ENCODE data around the gene FLT3. TPM values are rescaled to one million over a fixed set of nuclear protein-coding genes. Genes with fewer than 3 reads are reported as not detected.
A peak's percentile ranks its signal among the peaks of the same experiment; 100 is the strongest.

FLT3 gene
- total and polyA plus RNA-seq, 2 of the 13 experiments (the other 11 are each of a cell fraction or from before 2014, with no cell fraction given): not detected

DNA sequence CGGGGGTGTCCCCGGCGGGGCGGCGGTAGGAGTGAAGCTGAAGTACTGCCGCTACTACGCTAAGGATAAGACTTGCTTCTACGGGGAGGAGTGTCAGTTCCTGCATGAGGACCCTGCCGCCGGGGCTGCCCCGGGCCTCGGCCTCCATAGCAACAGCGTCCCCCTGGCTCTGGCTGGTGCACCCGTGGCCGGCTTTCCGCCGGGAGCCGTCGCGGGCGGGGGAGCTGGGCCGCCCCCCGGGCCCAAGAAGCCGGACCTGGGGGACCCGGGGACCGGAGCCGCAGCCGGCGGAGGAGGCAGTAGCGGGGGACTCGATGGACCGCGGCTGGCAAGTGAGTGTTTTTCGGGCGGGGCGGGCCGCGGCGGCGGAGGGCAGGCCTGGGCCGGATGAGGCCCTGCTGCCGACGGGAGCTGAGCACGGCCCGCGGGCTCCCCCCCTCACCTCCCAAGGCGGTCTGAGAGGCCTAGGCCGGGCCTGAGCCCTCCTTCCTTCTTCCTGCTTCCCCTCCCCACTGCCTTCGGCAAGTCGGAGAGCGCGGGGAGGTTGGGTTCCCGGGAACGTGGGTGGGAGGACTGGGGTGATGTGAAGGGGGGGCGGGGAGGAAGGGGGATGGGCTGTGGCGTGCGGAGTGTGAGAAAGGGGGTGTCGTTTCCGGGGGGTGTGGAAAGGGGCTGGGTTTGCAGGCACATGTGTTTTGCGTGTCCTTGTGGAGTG is 38.5 kb upstream of the FLT3 start (continued):
- TF ChIP-seq, protein P1, sequence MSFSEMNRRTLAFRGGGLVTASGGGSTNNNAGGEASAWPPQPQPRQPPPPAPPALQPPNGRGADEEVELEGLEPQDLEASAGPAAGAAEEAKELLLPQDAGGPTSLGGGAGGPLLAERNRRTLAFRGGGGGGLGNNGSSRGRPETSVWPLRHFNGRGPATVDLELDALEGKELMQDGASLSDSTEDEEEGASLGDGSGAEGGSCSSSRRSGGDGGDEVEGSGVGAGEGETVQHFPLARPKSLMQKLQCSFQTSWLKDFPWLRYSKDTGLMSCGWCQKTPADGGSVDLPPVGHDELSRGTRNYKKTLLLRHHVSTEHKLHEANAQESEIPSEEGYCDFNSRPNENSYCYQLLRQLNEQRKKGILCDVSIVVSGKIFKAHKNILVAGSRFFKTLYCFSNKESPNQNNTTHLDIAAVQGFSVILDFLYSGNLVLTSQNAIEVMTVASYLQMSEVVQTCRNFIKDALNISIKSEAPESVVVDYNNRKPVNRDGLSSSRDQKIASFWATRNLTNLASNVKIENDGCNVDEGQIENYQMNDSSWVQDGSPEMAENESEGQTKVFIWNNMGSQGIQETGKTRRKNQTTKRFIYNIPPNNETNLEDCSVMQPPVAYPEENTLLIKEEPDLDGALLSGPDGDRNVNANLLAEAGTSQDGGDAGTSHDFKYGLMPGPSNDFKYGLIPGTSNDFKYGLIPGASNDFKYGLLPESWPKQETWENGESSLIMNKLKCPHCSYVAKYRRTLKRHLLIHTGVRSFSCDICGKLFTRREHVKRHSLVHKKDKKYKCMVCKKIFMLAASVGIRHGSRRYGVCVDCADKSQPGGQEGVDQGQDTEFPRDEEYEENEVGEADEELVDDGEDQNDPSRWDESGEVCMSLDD (CRISPR knock-in tag; IDR thresholded peaks at IDR 0.05; ENCODE audit: borderline replicate concordance): no peak
- TF ChIP-seq, protein P2, sequence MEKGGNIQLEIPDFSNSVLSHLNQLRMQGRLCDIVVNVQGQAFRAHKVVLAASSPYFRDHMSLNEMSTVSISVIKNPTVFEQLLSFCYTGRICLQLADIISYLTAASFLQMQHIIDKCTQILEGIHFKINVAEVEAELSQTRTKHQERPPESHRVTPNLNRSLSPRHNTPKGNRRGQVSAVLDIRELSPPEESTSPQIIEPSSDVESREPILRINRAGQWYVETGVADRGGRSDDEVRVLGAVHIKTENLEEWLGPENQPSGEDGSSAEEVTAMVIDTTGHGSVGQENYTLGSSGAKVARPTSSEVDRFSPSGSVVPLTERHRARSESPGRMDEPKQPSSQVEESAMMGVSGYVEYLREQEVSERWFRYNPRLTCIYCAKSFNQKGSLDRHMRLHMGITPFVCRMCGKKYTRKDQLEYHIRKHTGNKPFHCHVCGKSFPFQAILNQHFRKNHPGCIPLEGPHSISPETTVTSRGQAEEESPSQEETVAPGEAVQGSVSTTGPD (CRISPR knock-in tag; IDR thresholded peaks at IDR 0.05): no peak
- TF ChIP-seq ZNF138 (CRISPR knock-in tag; IDR thresholded peaks at IDR 0.05; ENCODE audit: low read depth) (no peak), PRPF4 (IDR thresholded peaks at IDR 0.05; ENCODE audit: low read depth, low read length, poor library complexity, severe bottlenecking) (peak; percentile 84), ZNF569 (CRISPR knock-in tag; IDR thresholded peaks at IDR 0.05; ENCODE audit: borderline replicate concordance) (no peak), SP5 (CRISPR knock-in tag; IDR thresholded peaks at IDR 0.05; ENCODE audit: borderline replicate concordance, low read depth) (no peak), CHD4 (IDR thresholded peaks at IDR 0.05; ENCODE audit: borderline replicate concordance, low read length) (no peak), ZNF816 (CRISPR knock-in tag; IDR thresholded peaks at IDR 0.05; ENCODE audit: borderline replicate concordance) (no peak), MEF2D (CRISPR knock-in tag; IDR thresholded peaks at IDR 0.05) (no peak), MAFK (conservative IDR thresholded peaks at IDR 0.05 in 1 of 2, IDR thresholded peaks at IDR 0.05 in 1 of 2; ENCODE audit: low read length in 2 of 2) (no peak), TCF7L2 (IDR thresholded peaks at IDR 0.05; ENCODE audit: low read depth, low read length) (no peak), ZNF572 (CRISPR knock-in tag; IDR thresholded peaks at IDR 0.05) (no peak), FOXO1 (CRISPR knock-in tag; IDR thresholded peaks at IDR 0.05) (no peak), TBX3 (IDR thresholded peaks at IDR 0.05; ENCODE audit: borderline replicate concordance) (no peak), PHB2 (IDR thresholded peaks at IDR 0.05; ENCODE audit: partially characterized antibody) (no peak), POLR2A (IDR thresholded peaks at IDR 0.05; ENCODE audit: insufficient read depth in 1 of 2, low read depth in 2 of 2, low read length in 2 of 2) (peak; percentile 40 to 52; a peak in 3 of 4 replicates)
- TF ChIP-seq, protein P3, sequence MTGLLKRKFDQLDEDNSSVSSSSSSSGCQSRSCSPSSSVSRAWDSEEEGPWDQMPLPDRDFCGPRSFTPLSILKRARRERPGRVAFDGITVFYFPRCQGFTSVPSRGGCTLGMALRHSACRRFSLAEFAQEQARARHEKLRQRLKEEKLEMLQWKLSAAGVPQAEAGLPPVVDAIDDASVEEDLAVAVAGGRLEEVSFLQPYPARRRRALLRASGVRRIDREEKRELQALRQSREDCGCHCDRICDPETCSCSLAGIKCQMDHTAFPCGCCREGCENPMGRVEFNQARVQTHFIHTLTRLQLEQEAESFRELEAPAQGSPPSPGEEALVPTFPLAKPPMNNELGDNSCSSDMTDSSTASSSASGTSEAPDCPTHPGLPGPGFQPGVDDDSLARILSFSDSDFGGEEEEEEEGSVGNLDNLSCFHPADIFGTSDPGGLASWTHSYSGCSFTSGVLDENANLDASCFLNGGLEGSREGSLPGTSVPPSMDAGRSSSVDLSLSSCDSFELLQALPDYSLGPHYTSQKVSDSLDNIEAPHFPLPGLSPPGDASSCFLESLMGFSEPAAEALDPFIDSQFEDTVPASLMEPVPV (CRISPR knock-in tag; IDR thresholded peaks at IDR 0.05): no peak
- TF ChIP-seq, protein P4, sequence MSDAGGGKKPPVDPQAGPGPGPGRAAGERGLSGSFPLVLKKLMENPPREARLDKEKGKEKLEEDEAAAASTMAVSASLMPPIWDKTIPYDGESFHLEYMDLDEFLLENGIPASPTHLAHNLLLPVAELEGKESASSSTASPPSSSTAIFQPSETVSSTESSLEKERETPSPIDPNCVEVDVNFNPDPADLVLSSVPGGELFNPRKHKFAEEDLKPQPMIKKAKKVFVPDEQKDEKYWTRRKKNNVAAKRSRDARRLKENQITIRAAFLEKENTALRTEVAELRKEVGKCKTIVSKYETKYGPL (CRISPR knock-in tag; IDR thresholded peaks at IDR 0.05): no peak
- TF ChIP-seq, protein P5, sequence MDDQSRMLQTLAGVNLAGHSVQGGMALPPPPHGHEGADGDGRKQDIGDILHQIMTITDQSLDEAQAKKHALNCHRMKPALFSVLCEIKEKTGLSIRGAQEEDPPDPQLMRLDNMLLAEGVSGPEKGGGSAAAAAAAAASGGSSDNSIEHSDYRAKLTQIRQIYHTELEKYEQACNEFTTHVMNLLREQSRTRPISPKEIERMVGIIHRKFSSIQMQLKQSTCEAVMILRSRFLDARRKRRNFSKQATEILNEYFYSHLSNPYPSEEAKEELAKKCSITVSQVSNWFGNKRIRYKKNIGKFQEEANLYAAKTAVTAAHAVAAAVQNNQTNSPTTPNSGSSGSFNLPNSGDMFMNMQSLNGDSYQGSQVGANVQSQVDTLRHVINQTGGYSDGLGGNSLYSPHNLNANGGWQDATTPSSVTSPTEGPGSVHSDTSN (CRISPR knock-in tag; IDR thresholded peaks at IDR 0.05; ENCODE audit: borderline replicate concordance): no peak
- TF ChIP-seq, protein P6, sequence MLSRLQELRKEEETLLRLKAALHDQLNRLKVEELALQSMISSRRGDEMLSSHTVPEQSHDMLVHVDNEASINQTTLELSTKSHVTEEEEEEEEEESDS (CRISPR knock-in tag; IDR thresholded peaks at IDR 0.05; ENCODE audit: borderline replicate concordance): no peak
- TF ChIP-seq, protein P7, sequence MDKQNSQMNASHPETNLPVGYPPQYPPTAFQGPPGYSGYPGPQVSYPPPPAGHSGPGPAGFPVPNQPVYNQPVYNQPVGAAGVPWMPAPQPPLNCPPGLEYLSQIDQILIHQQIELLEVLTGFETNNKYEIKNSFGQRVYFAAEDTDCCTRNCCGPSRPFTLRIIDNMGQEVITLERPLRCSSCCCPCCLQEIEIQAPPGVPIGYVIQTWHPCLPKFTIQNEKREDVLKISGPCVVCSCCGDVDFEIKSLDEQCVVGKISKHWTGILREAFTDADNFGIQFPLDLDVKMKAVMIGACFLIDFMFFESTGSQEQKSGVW (CRISPR knock-in tag; IDR thresholded peaks at IDR 0.05; ENCODE audit: borderline replicate concordance): no peak
